ENCODE results near the gene RTN1.

The RTN1 gene

DNA sequence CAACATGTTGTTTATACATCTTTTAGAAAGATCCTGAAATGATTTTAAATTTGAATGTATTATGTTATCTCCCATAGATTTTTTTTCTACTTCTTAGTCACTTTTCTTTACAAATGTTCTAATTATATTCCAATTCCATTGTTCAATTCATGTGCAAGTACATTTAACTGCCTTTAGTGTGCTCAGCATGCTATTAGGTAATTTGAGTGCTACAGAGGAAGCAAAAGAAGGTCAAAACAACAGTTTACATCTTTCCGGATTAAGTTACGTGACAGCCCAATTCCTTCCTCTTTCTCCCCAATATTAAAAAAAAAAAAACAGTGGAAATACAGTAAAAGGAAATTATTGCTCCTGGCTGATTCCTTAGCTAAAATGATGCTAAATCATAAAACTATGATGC is 98.3 kb downstream of the RTN1 start:
- no peaks in the 10 kb centered on the region for H3K9me3 ChIP-seq (ENCODE audit: insufficient read depth, low read length)
- no peak overlapping the region for H2AFZ ChIP-seq (ENCODE audit: low read depth, low read length)
- no peaks in the 10 kb centered on the region for H3K36me3 ChIP-seq (replicated peaks; ENCODE audit: low read depth, low read length)
- H3K27ac ChIP-seq (ENCODE audit: low read length), result no peak overlapping the region
- no peak overlapping the region for H3K4me3 ChIP-seq (ENCODE audit: low read length)
- H3K79me2 ChIP-seq (ENCODE audit: low read length), result no peaks in the 10 kb centered on the region
- H4K20me1 ChIP-seq (ENCODE audit: insufficient read depth, low read length), result no peaks in the 10 kb centered on the region
- no peak overlapping the region for H3K9ac ChIP-seq (ENCODE audit: low read length)
- H3K4me1 ChIP-seq (ENCODE audit: low read length), result peaks cover 10% of the 10 kb centered on the region; the same call in 1 of the 2 replicates
- no peak for TF ChIP-seq EZH2phosphoT487 (IDR thresholded peaks at IDR 0.05; ENCODE audit: low read depth)
- TF ChIP-seq, protein P1, sequence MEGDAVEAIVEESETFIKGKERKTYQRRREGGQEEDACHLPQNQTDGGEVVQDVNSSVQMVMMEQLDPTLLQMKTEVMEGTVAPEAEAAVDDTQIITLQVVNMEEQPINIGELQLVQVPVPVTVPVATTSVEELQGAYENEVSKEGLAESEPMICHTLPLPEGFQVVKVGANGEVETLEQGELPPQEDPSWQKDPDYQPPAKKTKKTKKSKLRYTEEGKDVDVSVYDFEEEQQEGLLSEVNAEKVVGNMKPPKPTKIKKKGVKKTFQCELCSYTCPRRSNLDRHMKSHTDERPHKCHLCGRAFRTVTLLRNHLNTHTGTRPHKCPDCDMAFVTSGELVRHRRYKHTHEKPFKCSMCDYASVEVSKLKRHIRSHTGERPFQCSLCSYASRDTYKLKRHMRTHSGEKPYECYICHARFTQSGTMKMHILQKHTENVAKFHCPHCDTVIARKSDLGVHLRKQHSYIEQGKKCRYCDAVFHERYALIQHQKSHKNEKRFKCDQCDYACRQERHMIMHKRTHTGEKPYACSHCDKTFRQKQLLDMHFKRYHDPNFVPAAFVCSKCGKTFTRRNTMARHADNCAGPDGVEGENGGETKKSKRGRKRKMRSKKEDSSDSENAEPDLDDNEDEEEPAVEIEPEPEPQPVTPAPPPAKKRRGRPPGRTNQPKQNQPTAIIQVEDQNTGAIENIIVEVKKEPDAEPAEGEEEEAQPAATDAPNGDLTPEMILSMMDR (IDR thresholded peaks at IDR 0.05; ENCODE audit: low read depth, low read length), result no peak
- no peaks in the 10 kb centered on the region for H3K27me3 ChIP-seq (ENCODE audit: low read depth, low read length)
- no peak overlapping the region for H3K4me2 ChIP-seq (ENCODE audit: low read length)

DNA sequence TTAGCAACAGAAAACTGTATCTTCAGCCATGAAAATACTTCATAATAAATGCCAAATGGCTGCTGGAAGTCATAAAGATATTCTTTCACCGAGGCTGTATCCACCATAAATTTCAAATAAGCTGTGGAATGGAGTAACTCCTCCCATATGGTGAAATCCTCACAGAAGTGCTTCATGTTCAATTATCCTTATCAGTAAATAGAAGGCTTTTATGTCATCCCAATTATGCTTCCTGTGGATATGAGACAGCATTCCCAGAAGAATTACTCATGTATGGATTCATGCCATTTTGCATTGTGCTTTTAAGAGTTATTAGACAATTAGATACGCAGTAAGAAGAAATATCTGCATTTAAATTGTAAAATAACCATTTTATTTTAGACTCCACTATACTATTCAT is 99.0 kb downstream of the RTN1 start:
- Histone ChIP-seq H3K4me2 (ENCODE audit: low read length) (no peak overlapping the region), H4K20me1 (ENCODE audit: insufficient read depth, low read length) (no peaks in the 10 kb centered on the region), H2AFZ (ENCODE audit: low read depth, low read length) (no peak overlapping the region), H3K27me3 (ENCODE audit: low read depth, low read length) (no peaks in the 10 kb centered on the region), H3K27ac (ENCODE audit: low read length) (no peak overlapping the region), H3K4me3 (ENCODE audit: low read length) (no peak overlapping the region), H3K9ac (ENCODE audit: low read length) (no peak overlapping the region), H3K36me3 (replicated peaks; ENCODE audit: low read depth, low read length) (no peaks in the 10 kb centered on the region), H3K4me1 (ENCODE audit: low read length) (peaks cover 5% of the 10 kb centered on the region; the same call in 1 of the 2 replicates), H3K79me2 (ENCODE audit: low read length) (no peaks in the 10 kb centered on the region), H3K9me3 (ENCODE audit: insufficient read depth, low read length) (no peaks in the 10 kb centered on the region)
- TF ChIP-seq, protein P1 (IDR thresholded peaks at IDR 0.05; ENCODE audit: low read depth, low read length), result no peak
- no peak for TF ChIP-seq EZH2phosphoT487 (IDR thresholded peaks at IDR 0.05; ENCODE audit: low read depth)

DNA sequence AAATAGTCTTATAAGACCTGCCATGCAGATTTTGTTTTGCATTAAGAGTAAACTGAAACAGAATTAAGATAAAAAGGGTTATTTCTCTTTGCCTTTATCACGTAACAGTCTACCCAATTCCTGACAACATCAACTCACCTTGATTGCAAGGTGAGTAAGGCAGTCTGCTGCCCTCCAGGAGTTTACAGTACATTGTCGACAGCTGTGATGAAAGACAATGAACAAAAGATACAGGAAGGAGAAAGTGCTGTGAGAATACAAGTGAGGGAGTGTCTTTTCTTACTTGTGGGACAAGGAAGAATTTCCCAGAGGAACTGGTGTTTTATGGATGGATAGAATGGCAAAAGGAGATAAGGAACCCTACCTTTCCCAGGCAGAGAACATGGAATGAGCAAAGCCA is 101.0 kb downstream of the RTN1 start:
- Histone ChIP-seq H3K9ac (ENCODE audit: low read length) (no peak overlapping the region), H3K36me3 (replicated peaks; ENCODE audit: low read depth, low read length) (no peaks in the 10 kb centered on the region), H3K4me3 (ENCODE audit: low read length) (no peak overlapping the region), H3K9me3 (ENCODE audit: insufficient read depth, low read length) (no peaks in the 10 kb centered on the region), H3K27me3 (ENCODE audit: low read depth, low read length) (no peaks in the 10 kb centered on the region), H2AFZ (ENCODE audit: low read depth, low read length) (no peak overlapping the region), H3K79me2 (ENCODE audit: low read length) (no peaks in the 10 kb centered on the region), H3K4me2 (ENCODE audit: low read length) (no peak overlapping the region), H4K20me1 (ENCODE audit: insufficient read depth, low read length) (no peaks in the 10 kb centered on the region), H3K27ac (ENCODE audit: low read length) (no peak overlapping the region), H3K4me1 (ENCODE audit: low read length) (no peaks in the 10 kb centered on the region)
- TF ChIP-seq, protein P1 (IDR thresholded peaks at IDR 0.05; ENCODE audit: low read depth, low read length), result no peak
- no peak for TF ChIP-seq EZH2phosphoT487 (IDR thresholded peaks at IDR 0.05; ENCODE audit: low read depth)

DNA sequence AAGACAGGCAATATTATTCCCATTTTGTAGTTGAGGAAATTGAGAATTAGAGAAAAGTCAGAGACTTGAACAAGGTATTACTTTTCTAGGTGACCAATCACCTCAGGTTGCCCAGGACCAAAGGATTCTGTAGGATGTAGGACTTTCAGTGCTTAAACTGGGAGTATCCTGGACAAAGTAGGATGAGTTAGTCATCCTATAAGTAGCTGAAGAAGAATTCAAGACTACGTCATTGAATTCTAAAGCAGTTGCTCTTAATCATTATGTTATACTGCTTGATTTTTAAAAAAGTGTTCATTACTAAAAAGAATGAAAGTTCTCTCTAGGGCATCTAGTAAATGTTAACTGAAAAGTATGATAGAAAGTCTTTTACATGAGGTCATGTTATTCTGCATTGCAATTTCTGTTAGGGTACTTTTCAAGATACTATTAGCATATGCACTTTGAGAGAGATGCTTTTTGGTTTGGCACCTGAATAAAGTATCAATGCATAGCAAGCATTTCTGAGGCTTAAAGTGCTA is 101.7 kb downstream of the RTN1 start:
- H3K4me3 ChIP-seq (ENCODE audit: low read length), result no peak overlapping the region
- TF ChIP-seq EZH2phosphoT487 (IDR thresholded peaks at IDR 0.05; ENCODE audit: low read depth), result no peak
- TF ChIP-seq, protein P1 (IDR thresholded peaks at IDR 0.05; ENCODE audit: low read depth, low read length), result no peak
- no peaks in the 10 kb centered on the region for H4K20me1 ChIP-seq (ENCODE audit: insufficient read depth, low read length)
- no peak overlapping the region for H3K9ac ChIP-seq (ENCODE audit: low read length)
- no peaks in the 10 kb centered on the region for H3K36me3 ChIP-seq (replicated peaks; ENCODE audit: low read depth, low read length)
- no peaks in the 10 kb centered on the region for H3K4me1 ChIP-seq (ENCODE audit: low read length)
- H3K27ac ChIP-seq (ENCODE audit: low read length), result no peak overlapping the region
- no peaks in the 10 kb centered on the region for H3K79me2 ChIP-seq (ENCODE audit: low read length)
- no peak overlapping the region for H3K4me2 ChIP-seq (ENCODE audit: low read length)
- H3K9me3 ChIP-seq (ENCODE audit: insufficient read depth, low read length), result no peaks in the 10 kb centered on the region
- H3K27me3 ChIP-seq (ENCODE audit: low read depth, low read length), result no peaks in the 10 kb centered on the region
- no peak overlapping the region for H2AFZ ChIP-seq (ENCODE audit: low read depth, low read length)

Data from OCI-LY3 (cell line).